ENCODE results near the gene PRRT3. TPM values are rescaled to one million over a fixed set of nuclear protein-coding genes. Genes with fewer than 3 reads are reported as not detected.

The PRRT3 gene
- total and polyA plus RNA-seq, 2 donors (not counting 3 experiments of a cell fraction or from before 2014, with no cell fraction given) = 1.5 TPM

- dilution Hi-C loops (cut with MboI; ENCODE audit: extremely low pct_ligation_motif_present, low sequenced_read_pairs) (no loop called here), intact Hi-C loops (cut with micrococcal nuclease) (loop anchor here (10.0 kb wide), 2 partner anchors 433 to 797 kb away; no protein-coding TSS in a partner anchor)
- Histone ChIP-seq H3K79me2 (ENCODE audit: control insufficient read depth, insufficient read depth, low read length) (no peaks in the 10 kb centered on the region), H3K9me1 (replicated peaks; ENCODE audit: control insufficient read depth, extremely low read depth, insufficient read depth, low read length) (no peaks in the 10 kb centered on the region), H3K9ac (replicated peaks; ENCODE audit: extremely low read depth, insufficient read depth, low read length) (no peak overlapping the region), H3K9me3 (replicated peaks; ENCODE audit: control insufficient read depth, insufficient read depth, low read length) (no peaks in the 10 kb centered on the region), H2AFZ (ENCODE audit: low read depth, low read length) (no peak overlapping the region), H3K27me3 (ENCODE audit: control insufficient read depth in 2 of 2, insufficient read depth in 2 of 2, low read length in 2 of 2) (no peaks in the 10 kb centered on the region), H3K4me2 (ENCODE audit: insufficient read depth, low read length) (no peak overlapping the region), H4K20me1 (replicated peaks; ENCODE audit: control insufficient read depth, extremely low read depth, insufficient read depth, low read length) (no peaks in the 10 kb centered on the region), H3K4me3 (replicated peaks in 1 of 3; ENCODE audit: insufficient read depth in 1 of 3, low read depth in 1 of 3, low read length in 3 of 3) (no peak overlapping the region), H3K27ac (ENCODE audit: insufficient read depth, low read depth, low read length) (no peak overlapping the region), H3K4me1 (ENCODE audit: control insufficient read depth, extremely low read depth, insufficient read depth, low read length) (peaks cover 13% of the 10 kb centered on the region), H3K36me3 (ENCODE audit: control insufficient read depth in 2 of 2, extremely low read depth in 1 of 2, insufficient read depth in 2 of 2, low read length in 2 of 2) (peaks cover 2 to 9% of the 10 kb centered on the region in 2 experiments)
- ChIA-PET CTCF (interaction anchor here (1.1 kb wide), 1 partner anchor 9 kb away, joined by 5 read pairs; no protein-coding TSS in a partner anchor), POLR2A (no interaction called here)
- TF ChIP-seq GATA2 (IDR thresholded peaks at IDR 0.05; ENCODE audit: insufficient read depth, insufficient read length, low read depth, low read length) (no peak), POLR2A (IDR thresholded peaks at IDR 0.05; ENCODE audit: low read depth, low read length) (no peak), FOS (IDR thresholded peaks at IDR 0.05; ENCODE audit: borderline replicate concordance, insufficient read depth, low read length) (no peak), CTCF (IDR thresholded peaks at IDR 0.05; ENCODE audit: extremely low read depth in 1 of 2, insufficient read depth in 1 of 2, low read depth in 1 of 2, low read length in 2 of 2) (no peak), MAX (IDR thresholded peaks at IDR 0.05; ENCODE audit: insufficient read depth, insufficient read length) (no peak), JUN (IDR thresholded peaks at IDR 0.05; ENCODE audit: borderline replicate concordance, insufficient read depth, insufficient read length, low read depth) (no peak), MYC (IDR thresholded peaks at IDR 0.05; ENCODE audit: low read depth, low read length) (no peak), POLR2AphosphoS5 (IDR thresholded peaks at IDR 0.05; ENCODE audit: insufficient read depth, low read depth, low read length) (no peak), EZH2 (IDR thresholded peaks at IDR 0.05; ENCODE audit: borderline replicate concordance, low read depth, low read length, severe bottlenecking) (no peak)
- FAIRE-seq = no peak
- no peak for DNase-seq (ENCODE audit: low read depth, low spot score)
- BruUV-seq (replicated peaks) = no TSS peak
Observed at GRCh38 chr3:9937486-9938238, 14.5 kb downstream of the PRRT3 start.
